Measurements from ENCODE around the gene ISG20L2. TPM values are rescaled to one million over a fixed set of nuclear protein-coding genes. Genes with fewer than 3 reads are reported as not detected.

ISG20L2 gene
- total and polyA plus RNA-seq, 2 donors (not counting 3 experiments of a cell fraction or from before 2014, with no cell fraction given), result 33.2 to 35.3 TPM

DNA sequence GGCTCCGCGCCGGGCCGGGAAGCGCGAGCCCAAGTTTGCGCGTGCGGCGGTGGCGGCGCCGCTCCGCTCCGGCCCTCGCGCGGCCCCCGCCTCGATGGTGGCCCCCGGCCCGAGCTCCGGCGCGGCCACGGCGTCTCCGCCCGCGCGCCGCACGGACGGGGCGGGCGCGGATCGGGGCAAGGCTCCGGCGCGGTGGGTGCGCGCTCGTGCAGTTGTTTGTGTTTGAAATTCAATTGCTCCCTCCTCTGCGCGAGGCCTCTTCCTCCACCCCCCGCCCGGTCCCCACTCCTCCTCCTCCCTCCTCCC is 22.8 kb upstream of the ISG20L2 start, which contains the start of gene HDGF:
Gene HDGF (minus strand): TSS at position 225 of the 306 bp plus-strand sequence. CDS start 246 bp downstream, outside the sequence.
- intact Hi-C loops (cut with micrococcal nuclease) (loop anchor here (1.0 kb wide), 3 partner anchors 10 to 23 kb away; partner anchors contain the start of genes ISG20L2, METTL25B, MRPL24 and PRCC), dilution Hi-C loops (cut with MboI; ENCODE audit: extremely low pct_ligation_motif_present, low sequenced_read_pairs) (no loop called here)
- Histone ChIP-seq H3K4me3 (replicated peaks in 1 of 3; ENCODE audit: insufficient read depth in 1 of 3, low read depth in 1 of 3, low read length in 3 of 3) (peak within 1 kb of the TSS; percentile 88 to 94 (median 92)), H3K79me2 (ENCODE audit: control insufficient read depth, insufficient read depth, low read length) (peaks cover 57% of the 10 kb centered on the region), H3K27me3 (ENCODE audit: control insufficient read depth in 2 of 2, insufficient read depth in 2 of 2, low read length in 2 of 2) (no peaks in the 10 kb centered on the region), H4K20me1 (replicated peaks; ENCODE audit: control insufficient read depth, extremely low read depth, insufficient read depth, low read length) (no peaks in the 10 kb centered on the region), H3K27ac (ENCODE audit: insufficient read depth, low read depth, low read length) (peak within 1 kb of the TSS; percentile 85), H3K36me3 (ENCODE audit: control insufficient read depth in 2 of 2, extremely low read depth in 1 of 2, insufficient read depth in 2 of 2, low read length in 2 of 2) (no peaks in the 10 kb centered on the region), H3K9me1 (replicated peaks; ENCODE audit: control insufficient read depth, extremely low read depth, insufficient read depth, low read length) (no peaks in the 10 kb centered on the region), H3K9ac (replicated peaks; ENCODE audit: extremely low read depth, insufficient read depth, low read length) (peak within 1 kb of the TSS; percentile 69), H3K9me3 (replicated peaks; ENCODE audit: control insufficient read depth, insufficient read depth, low read length) (no peaks in the 10 kb centered on the region), H2AFZ (ENCODE audit: low read depth, low read length) (peak within 1 kb of the TSS; percentile 63), H3K4me2 (ENCODE audit: insufficient read depth, low read length) (peak within 1 kb of the TSS; percentile 76), H3K4me1 (ENCODE audit: control insufficient read depth, extremely low read depth, insufficient read depth, low read length) (peaks cover 45% of the 10 kb centered on the region)
- ChIA-PET CTCF (interaction anchor here (0.8 to 3.9 kb wide), 8 partner anchors 9 to 140 kb away, joined by 3 to 49 read pairs (median 14); partner anchors contain the start of genes INSRR, ISG20L2, METTL25B and MRPL24), POLR2A (interaction anchor here (0.7 to 2.3 kb wide), 3 partner anchors 10 to 23 kb away, joined by 3 to 27 read pairs (median 6); partner anchors contain the start of genes ISG20L2, METTL25B, MRPL24 and PRCC)
- no TSS peak for BruUV-seq (replicated peaks)
- no peak for DNase-seq (ENCODE audit: low read depth, low spot score)
- no peak for FAIRE-seq
- TF ChIP-seq EZH2 (IDR thresholded peaks at IDR 0.05; ENCODE audit: borderline replicate concordance, low read depth, low read length, severe bottlenecking) (no peak), MYC (IDR thresholded peaks at IDR 0.05; ENCODE audit: low read depth, low read length) (peak; percentile 1)

GRCh38 chr1:156750711-156751450 is 22.3 kb upstream of the ISG20L2 start:
- TF ChIP-seq POLR2AphosphoS5 (IDR thresholded peaks at IDR 0.05; ENCODE audit: insufficient read depth, low read depth, low read length) (peak; percentile 36), JUN (IDR thresholded peaks at IDR 0.05; ENCODE audit: borderline replicate concordance, insufficient read depth, insufficient read length, low read depth) (no peak)
- CTCF ChIA-PET, result interaction anchor here (0.8 to 3.9 kb wide), 8 partner anchors 10 to 141 kb away, joined by 3 to 49 read pairs (median 14); partner anchors contain the start of genes INSRR, ISG20L2, METTL25B and MRPL24
- no peak overlapping the region for H2AFZ ChIP-seq (ENCODE audit: low read depth, low read length)

More at GRCh38 chr1:156750711-156751450, 22.3 kb upstream of the ISG20L2 start:
- peaks cover 62% of the 10 kb centered on the region for H3K79me2 ChIP-seq (ENCODE audit: control insufficient read depth, insufficient read depth, low read length)
- FAIRE-seq, result peak; percentile 31
- intact Hi-C loops (cut with micrococcal nuclease) (loop anchor here (1.0 kb wide), 3 partner anchors 10 to 23 kb away; partner anchors contain the start of genes ISG20L2, METTL25B, MRPL24 and PRCC), dilution Hi-C loops (cut with MboI; ENCODE audit: extremely low pct_ligation_motif_present, low sequenced_read_pairs) (no loop called here)
- H3K27me3 ChIP-seq (ENCODE audit: control insufficient read depth in 2 of 2, insufficient read depth in 2 of 2, low read length in 2 of 2), result no peaks in the 10 kb centered on the region
- no TSS peak for BruUV-seq (replicated peaks)
- H3K4me1 ChIP-seq (ENCODE audit: control insufficient read depth, extremely low read depth, insufficient read depth, low read length), result peaks cover 50% of the 10 kb centered on the region
- no peaks in the 10 kb centered on the region for H4K20me1 ChIP-seq (replicated peaks; ENCODE audit: control insufficient read depth, extremely low read depth, insufficient read depth, low read length)
- peak overlapping the region; percentile 88 to 94 (median 92) for H3K4me3 ChIP-seq (replicated peaks in 1 of 3; ENCODE audit: insufficient read depth in 1 of 3, low read depth in 1 of 3, low read length in 3 of 3)
- peak overlapping the region; percentile 85 for H3K27ac ChIP-seq (ENCODE audit: insufficient read depth, low read depth, low read length)
- H3K9ac ChIP-seq (replicated peaks; ENCODE audit: extremely low read depth, insufficient read depth, low read length), result peak overlapping the region; percentile 69
- H3K9me3 ChIP-seq (replicated peaks; ENCODE audit: control insufficient read depth, insufficient read depth, low read length), result no peaks in the 10 kb centered on the region
- H3K36me3 ChIP-seq (ENCODE audit: control insufficient read depth in 2 of 2, extremely low read depth in 1 of 2, insufficient read depth in 2 of 2, low read length in 2 of 2), result no peaks in the 10 kb centered on the region
- H3K9me1 ChIP-seq (replicated peaks; ENCODE audit: control insufficient read depth, extremely low read depth, insufficient read depth, low read length), result no peaks in the 10 kb centered on the region
- H3K4me2 ChIP-seq (ENCODE audit: insufficient read depth, low read length), result peak overlapping the region; percentile 76
- POLR2A ChIA-PET, result interaction anchor here (0.6 to 2.3 kb wide), 3 partner anchors 10 to 17 kb away, joined by 6 to 27 read pairs (median 8); partner anchors contain the start of genes MRPL24 and PRCC
- peak; percentile 40 for DNase-seq (ENCODE audit: low read depth, low spot score)

Data from endothelial cell of umbilical vein (primary cell).